ENCODE data around the gene DPP7. TPM values are rescaled to one million over a fixed set of nuclear protein-coding genes. Genes with fewer than 3 reads are reported as not detected.

The DPP7 gene
- polyA plus RNA-seq, 1 of the 3 experiments (the other 2 are of a cell fraction) = 127 TPM

DNA sequence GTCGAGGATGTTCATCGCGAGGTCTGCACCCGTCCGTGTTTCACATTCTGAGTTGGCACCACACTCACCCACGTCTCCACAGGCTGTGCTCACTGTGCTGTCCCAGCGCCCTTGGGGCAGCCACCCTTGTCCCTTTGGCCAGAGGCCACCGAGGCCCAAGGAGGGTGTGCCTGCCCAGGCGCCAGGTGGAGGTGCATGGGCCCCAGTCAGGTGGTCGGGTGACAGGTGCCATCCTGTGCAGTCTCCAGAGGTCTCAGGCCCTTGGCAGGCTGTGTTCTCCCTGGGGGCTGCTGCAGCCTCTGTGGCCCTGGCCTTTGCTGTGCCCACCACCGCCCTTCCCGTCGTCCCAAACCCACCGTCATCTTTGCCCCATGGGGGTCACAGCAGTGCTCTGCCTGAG, 15.3 kb downstream of the DPP7 start (continued):
- TF ChIP-seq FOSL2 (IDR thresholded peaks at IDR 0.05; ENCODE audit: borderline replicate concordance, low read depth) (no peak), USF1 (IDR thresholded peaks at IDR 0.05; ENCODE audit: borderline replicate concordance, low read depth) (no peak), MEF2A (IDR thresholded peaks at IDR 0.05; ENCODE audit: borderline replicate concordance, low read depth) (no peak)

DNA sequence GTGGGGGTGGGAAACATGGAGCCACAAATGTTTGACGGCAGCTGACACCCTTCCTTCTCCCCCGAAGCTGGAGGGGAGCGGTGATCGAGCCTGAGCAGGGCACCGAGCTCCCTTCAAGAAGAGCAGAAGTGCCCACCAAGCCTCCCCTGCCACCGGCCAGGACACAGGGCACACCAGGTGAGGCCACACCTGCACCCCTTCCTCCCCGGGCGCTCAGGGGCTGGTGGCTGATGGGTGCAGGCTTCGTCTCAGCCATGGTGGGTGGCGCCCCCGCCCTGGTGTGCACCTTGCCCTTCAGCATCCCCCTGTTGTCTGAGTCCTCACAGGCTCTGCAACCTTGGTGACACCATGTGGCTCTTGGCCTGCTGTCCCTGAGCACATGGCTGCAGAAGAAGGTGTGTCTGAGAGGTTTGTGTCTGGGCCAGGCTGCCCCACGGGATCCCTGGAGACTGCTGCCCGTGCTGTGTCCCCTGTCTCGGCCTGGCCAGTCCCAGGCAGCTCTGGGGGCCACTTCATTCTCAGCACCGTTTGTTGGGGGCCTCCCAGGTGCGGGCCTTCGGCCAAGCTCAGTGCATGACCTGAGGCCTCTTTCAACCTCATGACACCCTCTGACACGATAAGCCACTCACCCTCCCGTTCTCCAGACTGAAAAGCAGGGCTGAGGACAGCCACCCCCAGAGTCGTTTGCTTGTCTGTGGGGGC, 16.6 kb downstream of the DPP7 start:
- Histone ChIP-seq H3K4me2 (no peak overlapping the region), H3K27ac (ENCODE audit: low read depth in 2 of 2, low read length in 1 of 2) (no peak overlapping the region), H3K79me2 (ENCODE audit: insufficient read depth) (no peaks in the 10 kb centered on the region), H3K36me3 (replicated peaks in 1 of 2; ENCODE audit: control insufficient read depth in 1 of 2, insufficient read depth in 2 of 2, low read length in 1 of 2) (peaks cover 28 to 54% of the 10 kb centered on the region in 2 experiments), H3K4me3 (ENCODE audit: low read depth in 2 of 2, low read length in 1 of 2) (no peak overlapping the region), H3K4me1 (ENCODE audit: control insufficient read depth in 1 of 2, insufficient read depth in 2 of 2, low read depth in 1 of 2, low read length in 1 of 2) (no peaks in the 10 kb centered on the region), H3K27me3 (ENCODE audit: insufficient read depth) (no peaks in the 10 kb centered on the region), H2AFZ (ENCODE audit: low read depth) (no peak overlapping the region), H3F3A (replicated peaks; ENCODE audit: insufficient read depth) (peaks cover 8% of the 10 kb centered on the region), H3K9ac (no peak overlapping the region), H3K9me3 (no peaks in the 10 kb centered on the region), H3K9me2 (no peaks in the 10 kb centered on the region), H4K20me1 (ENCODE audit: insufficient read depth) (no peaks in the 10 kb centered on the region)
- 96% methylated on average over 9 of the region's 20 CpGs for WGBS (ENCODE audit: low lambda C conversion rate)
- ChIA-PET CTCF (no interaction called here), POLR2A (no interaction called here)
- TF ChIP-seq POLR2AphosphoS5 (IDR thresholded peaks at IDR 0.05; ENCODE audit: low read depth, low read length) (no peak), YY1 (IDR thresholded peaks at IDR 0.05; ENCODE audit: low read depth) (no peak), MAX (IDR thresholded peaks at IDR 0.05; ENCODE audit: low read depth) (no peak), RFX5 (IDR thresholded peaks at IDR 0.05; ENCODE audit: low read length) (no peak), RAD21 (IDR thresholded peaks at IDR 0.05; ENCODE audit: low read length) (no peak), JUND (IDR thresholded peaks at IDR 0.05) (no peak), MEF2A (IDR thresholded peaks at IDR 0.05; ENCODE audit: borderline replicate concordance, low read depth) (no peak), NRF1 (IDR thresholded peaks at IDR 0.05; ENCODE audit: low read depth, low read length) (no peak), TCF12 (IDR thresholded peaks at IDR 0.05) (no peak), RCOR1 (IDR thresholded peaks at IDR 0.05; ENCODE audit: low read length) (no peak), SIN3A (IDR thresholded peaks at IDR 0.05; ENCODE audit: borderline replicate concordance, low read depth, low read length) (no peak), USF2 (IDR thresholded peaks at IDR 0.05; ENCODE audit: borderline replicate concordance, low read depth, low read length) (no peak), TEAD4 (IDR thresholded peaks at IDR 0.05; ENCODE audit: borderline replicate concordance, insufficient read depth) (no peak), FOSL2 (IDR thresholded peaks at IDR 0.05; ENCODE audit: borderline replicate concordance, low read depth) (no peak), MXI1 (IDR thresholded peaks at IDR 0.05; ENCODE audit: low read depth, low read length) (no peak), EZH2phosphoT487 (IDR thresholded peaks at IDR 0.05; ENCODE audit: borderline replicate concordance, low read depth) (no peak), GATA2 (CRISPR knock-in tag; IDR thresholded peaks at IDR 0.05) (no peak)
- TF ChIP-seq, protein P1, sequence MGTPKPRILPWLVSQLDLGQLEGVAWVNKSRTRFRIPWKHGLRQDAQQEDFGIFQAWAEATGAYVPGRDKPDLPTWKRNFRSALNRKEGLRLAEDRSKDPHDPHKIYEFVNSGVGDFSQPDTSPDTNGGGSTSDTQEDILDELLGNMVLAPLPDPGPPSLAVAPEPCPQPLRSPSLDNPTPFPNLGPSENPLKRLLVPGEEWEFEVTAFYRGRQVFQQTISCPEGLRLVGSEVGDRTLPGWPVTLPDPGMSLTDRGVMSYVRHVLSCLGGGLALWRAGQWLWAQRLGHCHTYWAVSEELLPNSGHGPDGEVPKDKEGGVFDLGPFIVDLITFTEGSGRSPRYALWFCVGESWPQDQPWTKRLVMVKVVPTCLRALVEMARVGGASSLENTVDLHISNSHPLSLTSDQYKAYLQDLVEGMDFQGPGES (IDR thresholded peaks at IDR 0.05; ENCODE audit: low read depth, low read length) = no peak
- TF ChIP-seq, protein P2, sequence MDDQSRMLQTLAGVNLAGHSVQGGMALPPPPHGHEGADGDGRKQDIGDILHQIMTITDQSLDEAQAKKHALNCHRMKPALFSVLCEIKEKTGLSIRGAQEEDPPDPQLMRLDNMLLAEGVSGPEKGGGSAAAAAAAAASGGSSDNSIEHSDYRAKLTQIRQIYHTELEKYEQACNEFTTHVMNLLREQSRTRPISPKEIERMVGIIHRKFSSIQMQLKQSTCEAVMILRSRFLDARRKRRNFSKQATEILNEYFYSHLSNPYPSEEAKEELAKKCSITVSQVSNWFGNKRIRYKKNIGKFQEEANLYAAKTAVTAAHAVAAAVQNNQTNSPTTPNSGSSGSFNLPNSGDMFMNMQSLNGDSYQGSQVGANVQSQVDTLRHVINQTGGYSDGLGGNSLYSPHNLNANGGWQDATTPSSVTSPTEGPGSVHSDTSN (IDR thresholded peaks at IDR 0.05) = no peak
- no peak for DNase-seq

All from SK-N-SH (cell line).